Adrenal gland (tissue), 12 donors: ENCODE data around the gene PPME1. TPM values are rescaled to one million over a fixed set of nuclear protein-coding genes. Genes with fewer than 3 reads are reported as not detected.

ENCODE experiments used
- DNase-seq, 7 donors: peaks; one replicate each; pipeline ENCODE4 v3.0.0-alpha.2; 2019 to 2020
- H3K27ac ChIP-seq, 5 donors: fragments of 200-600 bp; sonication (generic) in 4 of 5; 1 replicate in 3 of 5; 2 replicates in 2 of 5; pipeline versions ENCODE4 v1.5.1 to v1.8.0; 2016 to 2020; ENCODE audit warnings: mild to moderate bottlenecking in 1 of 5
- H3K27me3 ChIP-seq: fragments of 200-600 bp; 2 replicates; pipeline ENCODE4 v1.8.0; 2021
- H3K36me3 ChIP-seq, 2 donors: fragments of 200-600 bp; replicated peaks in 1 of 2; 1 replicate in 1 of 2; 2 replicates in 1 of 2; pipeline versions ENCODE4 v1.5.1 to v1.8.0; 2018 to 2022
- H3K4me1 ChIP-seq, 2 donors: fragments of 200-600 bp; replicated peaks in 1 of 2; 1 replicate in 1 of 2; 2 replicates in 1 of 2; pipeline versions ENCODE4 v1.5.1 to v1.8.0; 2018 to 2021
- H3K4me3 ChIP-seq, 4 donors: fragments of 200-600 bp; sonication (generic) in 3 of 4; one replicate each; pipeline ENCODE4 v1.5.1; 2016 to 2018
- H3K9me3 ChIP-seq, 3 donors: fragments of 200-600 bp; sonication (generic) in 1 of 3; replicated peaks in 1 of 3; 1 replicate in 2 of 3; 2 replicates in 1 of 3; pipeline versions ENCODE4 v1.5.1 to v1.8.0; 2016 to 2021
- CTCF ChIP-seq, 6 experiments: fragments of 450-650 bp in 4 of 6; fragments of 200-600 bp in 2 of 6; sonication (generic) in 1 of 6; IDR thresholded peaks; 1 replicate in 5 of 6; 2 replicates in 1 of 6; pipeline versions ENCODE4 v1.5.1 to v1.8.0; 2016 to 2021; ENCODE audit warnings: antibody characterized with exemption in 6 of 6, mild to moderate bottlenecking in 2 of 6, moderate library complexity in 1 of 6
- POLR2A ChIP-seq, 2 donors: fragments of 450-650 bp; IDR thresholded peaks; one replicate each; pipeline ENCODE4 v1.6.1; 2017; ENCODE audit warnings: antibody characterized with exemption in 2 of 2, mild to moderate bottlenecking in 2 of 2, moderate library complexity in 1 of 2
- WGBS, 4 donors: extraction: QIAGEN DNeasy Blood & Tissue Kit in 2 of 4; methylation state at CpG; one replicate each; pipeline versions ENCODE4 v1.1.5 to v1.1.7; 2013 to 2017; 5-methylcytosine and 5-hydroxymethylcytosine counted together
- intact Hi-C, 2 donors: fragments of 100-400 bp; cut with DNase I; formaldehyde crosslinking; loops; one replicate each; pipeline versions ENCODE4 v1.14.1 to v1.15.0; 2022 to 2023
- polyA plus RNA-seq, 3 donors: library from polyadenylated mRNA; stranded (reverse); fragments of 200-250 nt in 2 of 3; fragments of 350-450 nt in 1 of 3; fragmentation: Illumina TruSeq in 1 of 3; extraction: RNeasy Lipid Tissue Mini Kit (QIAGEN cat#74804) in 1 of 3; gene quantifications; one replicate each; pipeline ENCODE4 v1.2.3, GENCODE V29; 2013 to 2014
- total RNA-seq, 9 donors: library from RNA; depleted of rRNA in 4 of 9; stranded (reverse); fragments of >200 nt in 4 of 9; fragments of 120-200 nt in 1 of 9; fragmentation: NEBNext Ultra II Directional in 1 of 9; extraction: Animal tissue kit (Norgen Biotek cat#: 25700) in 1 of 9; gene quantifications; one replicate each; pipeline versions ENCODE4 v1.1.0 to v1.2.4, GENCODE V29; 2013 to 2023
- donor health status: healthy with polysubstance abuse.
- donor health status: Bipolar disorder and iron deficiency.
- donor health status: DM: yes; HTN: yes; CAD: no.
- donor health status: DM: no; HTN: no; CAD: no.
- donor health status: DM: no; HTN: no; CAD: no.
- donor health status: DM: yes; HTN: yes; CAD: no.

PPME1 gene
- total and polyA plus RNA-seq, 12 donors: 29.6 to 71.6 (median 48.2) TPM

GRCh38 chr11:74233683-74234082, 62.6 kb downstream of the PPME1 start:
- 93 to 97% (median 95%) methylated on average over 3 of the region's 3 CpGs for WGBS, 4 donors
- Histone ChIP-seq H3K36me3 (peaks cover 0 to 29% of the 10 kb centered on the region in 2 donors), H3K4me1 (peaks cover 0 to 7% of the 10 kb centered on the region in 2 donors), H3K9me3 (no peaks in the 10 kb centered on the region), H3K4me3 (no peak overlapping the region), H3K27ac (no peak overlapping the region), H3K27me3 (no peaks in the 10 kb centered on the region)
- no peak for DNase-seq
- intact Hi-C loops: no loop called here
- no peak for TF ChIP-seq POLR2A (IDR thresholded peaks at IDR 0.05)
- no peak for TF ChIP-seq CTCF (IDR thresholded peaks at IDR 0.05)

DNA sequence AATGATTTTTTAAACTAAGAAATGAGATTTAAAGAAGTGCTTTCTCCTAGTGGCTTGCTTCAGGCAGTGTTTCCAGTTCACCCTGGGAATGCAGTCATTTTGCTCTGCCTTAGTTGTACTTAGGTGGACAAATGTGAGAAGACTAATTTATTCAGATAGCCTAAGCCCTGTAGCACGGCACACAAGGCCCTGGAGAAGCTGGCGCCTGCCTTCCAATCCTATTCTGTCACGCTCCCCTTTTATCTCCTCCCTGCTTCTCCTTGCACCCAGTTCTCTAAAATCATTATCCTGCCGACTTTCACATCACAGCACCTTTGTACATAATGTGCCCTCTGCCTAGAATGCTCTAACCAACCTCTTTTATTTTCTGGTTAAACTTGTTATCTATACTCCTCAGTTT, 64.0 kb downstream of the PPME1 start:
- peaks cover 0 to 28% of the 10 kb centered on the region in 2 donors for H3K36me3 ChIP-seq
- WGBS, 4 donors: 94 to 97% (median 96%) methylated on average over 4 of the region's 4 CpGs
- H3K4me1 ChIP-seq: peaks cover 0 to 5% of the 10 kb centered on the region in 2 donors
- H3K4me3 ChIP-seq: no peak overlapping the region
- intact Hi-C loops: no loop called here
- no peak for TF ChIP-seq CTCF (IDR thresholded peaks at IDR 0.05)
- no peak for TF ChIP-seq POLR2A (IDR thresholded peaks at IDR 0.05)
- no peaks in the 10 kb centered on the region for H3K27me3 ChIP-seq
- H3K9me3 ChIP-seq: no peaks in the 10 kb centered on the region
- H3K27ac ChIP-seq: no peak overlapping the region
- no peak for DNase-seq

DNA sequence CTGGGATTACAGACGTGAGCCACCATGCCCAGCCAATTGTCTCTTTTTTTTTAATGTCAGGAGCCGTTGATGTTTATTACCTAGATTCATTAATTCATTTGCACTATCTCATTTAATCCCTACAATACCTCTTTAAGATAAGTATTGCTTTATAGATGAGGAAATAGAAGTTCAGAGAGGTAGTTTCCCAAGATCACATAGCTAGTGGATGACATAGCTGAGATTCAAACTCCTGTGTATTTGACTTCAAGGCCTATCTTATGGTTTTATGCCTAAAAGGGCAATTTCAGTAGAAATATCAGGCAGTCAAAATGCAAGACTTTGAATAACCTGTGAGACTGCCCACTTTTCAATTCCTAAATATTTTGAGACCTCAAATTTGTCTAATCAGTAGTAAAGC, 66.5 kb downstream of the PPME1 start:
- intact Hi-C loops: no loop called here
- Histone ChIP-seq H3K27ac (no peak overlapping the region), H3K9me3 (no peaks in the 10 kb centered on the region), H3K36me3 (peaks cover 0 to 25% of the 10 kb centered on the region in 2 donors), H3K4me3 (no peak overlapping the region), H3K27me3 (no peaks in the 10 kb centered on the region), H3K4me1 (peaks cover 0 to 5% of the 10 kb centered on the region in 2 donors)
- WGBS, 4 donors: 87 to 92% (median 90%) methylated on average over 2 of the region's 2 CpGs
- TF ChIP-seq POLR2A (IDR thresholded peaks at IDR 0.05) (no peak), CTCF (IDR thresholded peaks at IDR 0.05) (no peak)
- DNase-seq: no peak

GRCh38 chr11:74238243-74238642, 67.2 kb downstream of the PPME1 start:
- intact Hi-C loops: no loop called here
- Histone ChIP-seq H3K4me1 (peaks cover 0 to 5% of the 10 kb centered on the region in 2 donors), H3K9me3 (no peaks in the 10 kb centered on the region), H3K27ac (no peak overlapping the region), H3K27me3 (no peaks in the 10 kb centered on the region), H3K36me3 (peaks cover 0 to 25% of the 10 kb centered on the region in 2 donors), H3K4me3 (no peak overlapping the region)
- WGBS, 4 donors: 47 to 51% (median 49%) methylated on average over 1 of the region's 1 CpG
- DNase-seq: no peak
- no peak for TF ChIP-seq POLR2A (IDR thresholded peaks at IDR 0.05)
- no peak for TF ChIP-seq CTCF (IDR thresholded peaks at IDR 0.05)
